K562 (cell line): ENCODE results near the gene ECD.

Source experiments
- MTA3 ChIP-seq: fragments of 450-650 bp; formaldehyde crosslinking; IDR thresholded peaks from 2 replicates; pipeline ENCODE4 v1.6.1; 2017; ENCODE audit warnings: mild to moderate bottlenecking, borderline replicate concordance
- NONO ChIP-seq, 2 experiments: fragments of 200-400 bp in 1 of 2; fragments of 450-650 bp in 1 of 2; formaldehyde crosslinking in 1 of 2; IDR thresholded peaks; 2 replicates each; pipeline ENCODE4 v1.6.1; 2017; ENCODE audit warnings: low read depth in 2 of 2, mild to moderate bottlenecking in 2 of 2, moderate library complexity in 2 of 2, low read length in 1 of 2
- RAD51 ChIP-seq: fragments of 450-650 bp; IDR thresholded peaks from 2 replicates; pipeline ENCODE4 v1.7.1; 2016; ENCODE audit warnings: low read depth, mild to moderate bottlenecking, borderline replicate concordance

DNA sequence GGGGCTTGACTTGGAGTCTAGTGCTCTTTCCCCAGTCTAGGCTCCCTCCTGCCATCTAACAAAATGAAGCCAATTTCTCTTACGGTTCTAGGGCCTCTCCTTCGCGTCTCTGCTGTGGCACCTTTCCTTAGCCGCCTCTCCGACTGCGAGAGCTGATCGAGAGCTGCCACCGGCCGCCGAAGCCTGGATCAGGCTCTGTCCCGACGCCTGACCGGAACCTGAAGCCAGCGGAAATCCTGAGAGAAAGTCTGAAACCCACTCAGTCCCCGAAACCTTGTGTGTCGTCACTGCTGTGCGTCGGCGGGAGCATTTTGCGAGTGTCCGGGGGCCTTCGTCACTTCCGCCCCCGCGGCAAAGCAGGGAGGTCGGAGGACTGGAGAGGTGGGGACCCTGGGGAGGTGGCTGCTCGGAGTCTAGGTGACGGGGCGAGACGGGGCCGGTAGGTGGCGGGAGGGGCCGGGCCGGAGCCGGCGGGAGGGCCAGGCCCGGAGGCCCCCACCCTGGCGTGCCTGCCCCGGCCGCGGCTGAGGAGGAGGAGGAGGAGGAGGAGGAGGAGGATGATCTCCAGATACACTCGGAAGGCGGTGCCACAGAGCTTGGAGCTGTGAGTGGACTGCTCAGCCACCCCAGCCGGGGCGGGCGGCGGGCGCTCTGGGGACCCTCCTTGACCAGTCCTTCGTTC is at the start of gene ECD, which contains the start of gene FAM149B1:
- TF ChIP-seq RAD51: 0 out of 2 replicates have a peak, but pooled peaks have one; percentile 26
- peak; percentile 49 to 59; a peak in 2 of 4 replicates for TF ChIP-seq NONO (IDR thresholded peaks at IDR 0.05; ENCODE audit: low read depth in 2 of 2, low read length in 1 of 2)
- TF ChIP-seq MTA3: peak; percentile 86
